Duodenal mucosa (tissue), 2 donors: ENCODE data around the gene GLI2.

Source experiments
- H3K27ac ChIP-seq: one replicate; pipeline ENCODE4 v1.7.0; 2013; ENCODE audit warnings: low read depth, low read length
- H3K27me3 ChIP-seq, 2 donors: one replicate each; pipeline ENCODE4 v1.7.0; 2013; ENCODE audit warnings: low read length in 2 of 2, control low read depth in 1 of 2; ENCODE audit not compliant: insufficient read depth in 2 of 2, control insufficient read depth in 1 of 2
- H3K36me3 ChIP-seq, 2 donors: one replicate each; pipeline ENCODE4 v1.7.0; 2013; ENCODE audit warnings: low read length in 2 of 2, control low read depth in 1 of 2; ENCODE audit not compliant: insufficient read depth in 2 of 2, control insufficient read depth in 1 of 2
- H3K4me1 ChIP-seq, 2 donors: one replicate each; pipeline ENCODE4 v1.7.0; 2013; ENCODE audit warnings: low read length in 2 of 2, control low read depth in 1 of 2; ENCODE audit not compliant: insufficient read depth in 2 of 2, control insufficient read depth in 1 of 2
- H3K4me3 ChIP-seq, 2 donors: one replicate each; pipeline ENCODE4 v1.7.0; 2013; ENCODE audit warnings: low read length in 2 of 2, low read depth in 1 of 2
- H3K9ac ChIP-seq, 2 donors: one replicate each; pipeline ENCODE4 v1.7.0; 2013; ENCODE audit warnings: low read length in 2 of 2, low read depth in 1 of 2
- H3K9me3 ChIP-seq, 2 donors: one replicate each; pipeline ENCODE4 v1.7.0; 2013; ENCODE audit warnings: low read length in 2 of 2, control low read depth in 1 of 2; ENCODE audit not compliant: control insufficient read depth in 1 of 2

The GLI2 gene

DNA sequence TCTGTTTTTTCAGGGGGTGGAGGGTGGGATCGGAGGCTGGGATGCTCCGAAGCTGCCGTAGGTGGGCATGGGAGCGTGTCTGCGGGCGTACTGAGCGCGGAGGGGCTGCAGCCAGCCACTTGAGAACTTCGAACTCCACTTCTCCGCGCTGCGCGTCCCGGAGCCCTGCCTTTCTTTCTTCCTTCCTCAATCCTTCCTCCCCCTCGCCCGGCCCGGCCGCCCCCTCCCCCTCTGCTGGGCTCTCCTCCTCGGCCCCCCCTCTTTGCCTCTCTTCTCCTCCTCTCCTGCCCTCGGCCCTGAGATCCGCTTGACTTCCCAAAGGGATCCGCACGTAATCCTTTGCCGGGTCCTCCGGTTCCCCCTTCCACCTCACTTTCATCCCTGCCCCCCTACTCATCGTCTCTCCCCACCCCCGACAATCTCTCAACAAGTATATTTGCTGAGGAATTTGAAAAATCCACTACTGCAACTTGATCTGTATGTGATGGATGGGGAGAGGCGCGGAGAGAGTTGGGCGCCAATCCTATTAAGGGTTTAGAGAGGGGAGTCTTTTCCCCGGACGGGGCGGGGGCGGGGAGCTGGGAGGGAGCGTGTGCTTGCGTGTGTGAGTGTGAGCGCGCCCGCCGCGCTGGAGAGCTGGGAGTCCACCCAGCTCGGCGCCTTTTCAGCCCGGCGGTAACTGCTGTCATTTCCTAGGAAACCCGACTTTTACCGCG, 1.1 kb downstream of the GLI2 start:
- H3K9me3 ChIP-seq = no peaks in the 10 kb centered on the region
- peaks cover 61 to 80% of the 10 kb centered on the region in 2 donors for H3K27me3 ChIP-seq
- H3K27ac ChIP-seq = peak overlapping the region; percentile 50
- peaks cover 0 to 3% of the 10 kb centered on the region in 2 donors for H3K4me1 ChIP-seq
- H3K9ac ChIP-seq = no peak overlapping the region
- no peaks in the 10 kb centered on the region for H3K36me3 ChIP-seq
- H3K4me3 ChIP-seq = peak overlapping the region; percentile 29 to 48

DNA sequence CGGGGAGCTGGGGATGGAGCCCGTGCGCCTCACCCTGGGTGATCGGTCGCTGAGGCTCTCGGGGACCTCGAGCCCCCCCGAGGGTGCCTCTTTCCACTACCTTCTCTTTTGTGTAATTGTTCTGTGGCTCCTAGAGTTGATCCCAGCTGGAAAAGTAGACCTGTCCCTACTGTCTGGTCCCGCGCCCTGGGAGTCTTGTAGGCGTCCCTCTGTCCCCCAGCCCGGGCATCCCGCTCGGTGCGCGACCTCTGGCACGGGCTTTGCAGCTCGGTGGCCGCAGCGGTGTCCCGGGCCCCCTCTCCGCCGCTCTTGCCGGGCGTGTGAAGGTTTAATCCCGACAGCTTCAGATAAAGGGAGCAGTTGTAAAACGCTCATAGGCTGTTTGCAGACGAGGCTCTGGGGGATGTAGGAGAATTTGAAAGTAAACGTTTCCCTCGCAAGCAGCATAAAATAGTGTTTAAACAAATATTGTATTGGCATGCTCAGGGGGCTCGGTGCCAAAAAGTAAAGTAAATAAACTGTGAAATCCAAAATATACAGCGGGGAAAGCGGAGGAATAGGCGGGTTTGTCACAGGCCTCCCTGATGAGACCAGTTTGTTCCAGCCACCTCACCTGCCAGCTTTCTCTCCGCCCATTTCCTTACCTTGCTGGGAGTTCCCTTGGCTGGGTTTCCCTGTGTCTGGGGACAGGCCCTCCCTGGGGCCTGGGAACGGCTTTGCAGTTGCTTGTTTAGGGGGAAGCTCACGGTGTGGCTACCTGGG, 1.9 kb downstream of the GLI2 start:
- no peaks in the 10 kb centered on the region for H3K9me3 ChIP-seq
- peak overlapping the region; percentile 29 to 48 for H3K4me3 ChIP-seq
- peaks cover 68 to 86% of the 10 kb centered on the region in 2 donors for H3K27me3 ChIP-seq
- peak overlapping the region; percentile 6 for H3K27ac ChIP-seq
- H3K36me3 ChIP-seq = no peaks in the 10 kb centered on the region
- peaks cover 0 to 3% of the 10 kb centered on the region in 2 donors for H3K4me1 ChIP-seq
- H3K9ac ChIP-seq = no peak overlapping the region

DNA sequence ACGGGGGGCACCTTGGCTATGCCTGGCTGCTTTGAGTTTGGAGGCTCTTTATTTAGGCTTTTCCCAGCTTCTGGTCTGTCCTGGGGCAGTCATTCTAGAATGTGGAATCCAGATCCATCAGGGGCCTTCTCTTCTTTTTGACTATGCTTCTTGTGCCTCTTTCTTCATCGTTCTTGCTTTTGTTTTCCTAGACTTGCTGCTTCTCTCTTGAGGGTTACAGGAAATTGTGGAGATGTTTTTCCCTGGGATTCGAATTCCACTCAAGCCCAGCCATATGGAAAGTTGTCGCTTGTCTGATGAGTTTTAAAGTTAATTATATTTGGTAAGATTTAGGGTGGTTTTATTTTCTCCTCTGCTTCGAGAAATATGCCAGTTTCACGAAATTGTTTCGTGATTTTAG, 2.4 kb downstream of the GLI2 start:
- no peaks in the 10 kb centered on the region for H3K36me3 ChIP-seq
- H3K27me3 ChIP-seq = peaks cover 72 to 89% of the 10 kb centered on the region in 2 donors
- H3K9me3 ChIP-seq = no peaks in the 10 kb centered on the region
- peak overlapping the region in 1 of 2 donors; percentile 48 for H3K4me3 ChIP-seq
- peaks cover 0 to 3% of the 10 kb centered on the region in 2 donors for H3K4me1 ChIP-seq
- H3K9ac ChIP-seq = no peak overlapping the region
- H3K27ac ChIP-seq = no peak overlapping the region

DNA sequence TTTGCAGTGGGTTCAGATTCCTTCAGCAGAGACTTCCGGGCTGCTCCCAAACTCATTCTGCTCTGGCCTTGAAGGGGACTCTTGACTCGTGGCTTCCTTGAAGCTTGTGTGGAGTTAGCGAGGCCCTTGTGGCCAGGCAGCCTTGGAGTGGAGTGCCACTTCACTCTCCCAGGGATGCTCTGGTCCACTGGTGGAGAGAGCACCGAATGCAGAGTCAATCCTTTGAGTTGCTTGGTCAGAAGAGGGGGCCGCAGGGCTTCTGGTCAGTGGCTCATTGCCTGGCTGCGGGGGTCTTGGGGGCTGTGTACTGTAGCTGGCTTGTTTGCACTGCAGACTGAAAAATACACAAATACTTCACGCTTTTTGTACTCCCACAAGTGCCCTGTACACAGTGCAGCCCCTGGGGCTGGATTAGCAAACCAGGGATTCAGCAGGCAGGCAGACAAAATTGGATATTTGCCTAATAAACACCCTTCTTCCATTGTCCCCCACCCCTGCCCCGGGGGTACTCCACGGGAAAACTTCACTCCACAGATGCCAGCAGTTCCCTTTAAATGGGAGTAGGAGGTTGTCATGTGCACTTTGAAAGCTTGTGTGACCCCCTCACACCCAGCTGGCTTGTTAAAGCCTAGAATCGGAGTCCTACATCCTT, 3.2 kb downstream of the GLI2 start:
- Histone ChIP-seq H3K4me3 (no peak overlapping the region), H3K4me1 (peaks cover 0 to 3% of the 10 kb centered on the region in 2 donors), H3K9ac (no peak overlapping the region), H3K9me3 (no peaks in the 10 kb centered on the region), H3K36me3 (no peaks in the 10 kb centered on the region), H3K27me3 (peaks cover 73 to 86% of the 10 kb centered on the region in 2 donors), H3K27ac (no peak overlapping the region)

DNA sequence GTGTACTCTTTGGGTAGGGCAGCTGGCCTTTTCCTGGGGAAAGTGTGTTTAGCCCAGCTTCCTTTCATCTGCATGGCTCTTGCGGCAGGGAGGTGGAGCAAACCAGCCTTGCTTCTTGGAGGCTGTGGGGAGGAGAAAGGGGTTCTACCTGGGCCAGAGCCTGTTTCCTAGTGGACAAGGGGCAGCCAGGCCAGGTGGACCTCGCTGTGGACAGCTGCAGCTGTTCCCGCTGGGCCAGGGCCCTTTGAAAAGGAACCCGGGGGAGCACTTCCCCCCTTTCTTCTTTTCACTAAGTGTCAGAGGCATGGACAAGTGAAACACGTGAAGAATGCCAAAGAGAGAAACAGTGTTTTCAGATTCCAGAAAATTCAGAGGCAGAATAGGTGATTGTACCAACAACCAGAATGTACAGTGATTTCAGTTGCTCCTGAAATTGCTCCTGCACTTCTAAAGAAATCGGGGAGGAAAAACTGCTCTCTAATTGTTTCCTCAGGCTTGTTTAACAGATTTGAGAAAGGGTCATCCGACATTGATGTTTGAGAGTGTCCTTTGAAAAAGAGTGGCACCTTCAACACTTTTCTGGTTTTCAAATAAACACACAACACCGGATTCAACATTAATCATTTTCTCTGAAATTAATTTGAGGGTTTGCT, 3.9 kb downstream of the GLI2 start:
- H3K9me3 ChIP-seq = no peaks in the 10 kb centered on the region
- no peak overlapping the region for H3K9ac ChIP-seq
- no peaks in the 10 kb centered on the region for H3K36me3 ChIP-seq
- H3K27ac ChIP-seq = no peak overlapping the region
- peaks cover 70 to 84% of the 10 kb centered on the region in 2 donors for H3K27me3 ChIP-seq
- H3K4me3 ChIP-seq = no peak overlapping the region
- H3K4me1 ChIP-seq = peaks cover 0 to 3% of the 10 kb centered on the region in 2 donors

DNA sequence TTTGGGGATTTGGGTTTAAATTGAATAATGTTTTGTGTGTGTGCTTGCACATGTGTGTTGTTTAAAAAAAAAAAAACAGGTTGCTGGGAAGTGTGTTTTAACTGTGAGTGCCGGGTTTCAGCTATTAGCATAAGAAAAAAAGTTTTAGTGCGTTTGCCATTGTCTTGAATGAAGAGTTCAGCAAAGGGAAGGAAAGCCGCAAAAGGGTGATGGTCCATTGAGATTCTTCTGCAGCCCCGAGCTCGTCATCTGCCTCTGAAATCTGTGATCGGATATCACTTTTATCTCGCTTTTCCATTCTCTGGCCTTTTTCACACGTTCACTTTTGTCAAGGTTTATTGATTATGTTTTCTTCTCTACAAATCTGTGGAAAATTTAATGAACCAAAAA, 4.7 kb downstream of the GLI2 start:
- Histone ChIP-seq H3K4me3 (no peak overlapping the region), H3K4me1 (peaks cover 0 to 3% of the 10 kb centered on the region in 2 donors), H3K27ac (no peak overlapping the region), H3K9me3 (no peaks in the 10 kb centered on the region), H3K9ac (no peak overlapping the region), H3K27me3 (peaks cover 67 to 76% of the 10 kb centered on the region in 2 donors), H3K36me3 (no peaks in the 10 kb centered on the region)

DNA sequence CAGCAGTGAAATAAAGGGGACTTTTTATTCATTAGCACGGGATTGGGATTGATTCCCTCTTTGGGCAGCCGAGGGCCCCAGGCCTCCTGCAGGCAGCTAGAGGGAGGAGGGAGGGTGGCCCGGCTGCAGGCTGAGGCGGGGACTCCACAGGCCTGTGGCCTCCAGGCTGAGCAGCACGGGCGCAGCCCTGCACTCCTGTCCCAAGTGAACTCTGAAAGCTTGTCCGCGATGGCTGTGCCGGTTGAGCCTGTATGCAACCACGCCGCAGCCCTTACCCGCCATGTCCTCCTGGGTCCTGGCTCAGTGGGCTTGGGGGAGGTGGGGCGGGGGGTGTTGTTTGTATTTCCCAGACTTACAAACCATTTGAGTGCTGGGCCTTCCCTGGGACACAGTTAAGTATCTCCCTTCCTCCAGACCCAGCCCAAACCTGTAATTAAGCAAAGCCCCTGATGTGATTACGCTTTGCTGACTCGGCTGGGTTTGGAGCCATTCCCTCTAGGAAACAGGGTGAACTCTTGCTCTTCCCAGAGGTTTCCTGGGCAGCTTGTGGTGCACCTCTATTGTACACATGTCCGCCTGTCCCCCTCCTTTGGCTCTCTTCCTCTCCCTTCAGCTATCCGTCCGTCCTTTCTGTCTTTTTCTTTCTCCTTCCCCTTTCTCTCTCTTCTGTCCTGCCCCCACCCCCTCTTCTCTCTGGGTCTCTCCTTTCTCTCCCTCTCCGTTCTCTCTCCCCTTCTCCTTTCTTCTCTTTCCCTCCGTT, 5.3 kb downstream of the GLI2 start:
- Histone ChIP-seq H3K27ac (no peak overlapping the region), H3K9ac (no peak overlapping the region), H3K4me3 (no peak overlapping the region), H3K9me3 (no peaks in the 10 kb centered on the region), H3K4me1 (peaks cover 0 to 3% of the 10 kb centered on the region in 2 donors), H3K27me3 (peaks cover 67 to 73% of the 10 kb centered on the region in 2 donors), H3K36me3 (no peaks in the 10 kb centered on the region)

DNA sequence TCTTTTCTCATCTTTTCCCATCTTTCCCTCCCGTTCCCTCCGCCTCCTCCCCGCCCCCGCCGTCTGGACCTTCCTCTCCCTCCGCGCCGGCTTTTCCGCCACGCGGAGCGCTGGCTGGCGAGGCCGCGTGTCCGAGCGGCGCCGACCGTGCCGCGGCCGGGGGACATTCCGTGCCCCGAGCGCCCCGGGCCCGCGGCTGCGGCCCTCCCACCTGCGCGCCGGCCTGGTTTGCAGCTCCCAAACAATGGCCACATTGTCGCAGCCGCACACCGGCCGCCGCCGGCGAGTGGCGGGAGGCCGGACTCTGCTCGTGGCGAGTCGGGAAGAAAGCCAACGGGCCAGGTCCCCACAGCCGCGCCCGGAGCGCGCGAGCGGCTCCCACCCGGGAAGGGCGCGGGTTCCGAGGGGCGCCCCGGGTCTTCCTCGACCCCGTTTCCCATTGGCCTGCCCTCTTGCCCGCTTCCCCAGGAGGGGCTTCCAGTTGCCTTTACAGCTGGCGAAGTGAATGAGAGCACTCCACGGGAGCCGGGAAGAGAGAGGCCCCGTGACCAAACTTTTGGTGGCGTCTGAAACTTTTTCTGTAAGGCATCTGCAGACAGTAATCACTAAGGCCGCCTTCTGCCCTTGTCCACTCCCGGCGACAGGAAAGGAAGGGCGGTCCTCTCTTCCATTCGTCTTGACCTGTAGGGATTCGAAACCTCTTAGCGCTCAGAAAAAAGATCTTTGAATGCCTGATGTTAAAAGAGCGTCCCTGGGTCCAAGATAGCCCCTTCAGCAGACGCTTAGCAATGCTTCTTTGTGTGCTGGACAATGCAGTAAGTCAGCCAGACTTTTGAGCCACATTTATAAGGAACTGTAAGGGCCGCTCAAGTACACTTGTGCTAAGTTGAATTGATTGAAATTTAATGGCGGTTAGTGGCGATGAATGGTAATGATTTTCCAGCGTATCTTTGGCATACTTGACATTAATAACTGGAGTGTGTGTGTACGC, 6.2 kb downstream of the GLI2 start:
- Histone ChIP-seq H3K27me3 (peaks cover 61 to 65% of the 10 kb centered on the region in 2 donors), H3K9me3 (no peaks in the 10 kb centered on the region), H3K4me3 (no peak overlapping the region), H3K36me3 (no peaks in the 10 kb centered on the region), H3K4me1 (peaks cover 0 to 3% of the 10 kb centered on the region in 2 donors), H3K27ac (no peak overlapping the region), H3K9ac (no peak overlapping the region)

DNA sequence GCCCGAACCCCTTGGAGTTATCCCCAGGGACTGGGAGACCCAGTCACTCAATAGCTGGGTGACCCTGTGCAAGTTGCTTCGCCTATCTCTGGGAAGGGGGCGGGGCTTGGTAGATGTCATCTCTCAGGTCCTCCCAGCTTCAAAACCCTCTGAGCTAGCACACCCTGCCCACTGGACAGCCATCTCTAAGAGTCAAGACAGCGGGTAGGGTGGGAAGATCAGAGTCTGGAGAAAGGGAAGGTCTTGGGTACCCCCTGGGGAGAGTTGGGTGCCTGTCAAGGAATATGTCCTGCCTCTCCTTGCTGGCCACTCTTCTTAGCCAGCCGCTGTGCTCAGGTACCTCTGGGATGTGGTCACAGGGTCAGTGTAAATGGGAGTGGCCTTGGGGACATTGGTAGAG, 8.0 kb downstream of the GLI2 start:
- no peak overlapping the region for H3K27ac ChIP-seq
- H3K4me1 ChIP-seq = no peaks in the 10 kb centered on the region
- no peak overlapping the region for H3K4me3 ChIP-seq
- no peaks in the 10 kb centered on the region for H3K9me3 ChIP-seq
- no peaks in the 10 kb centered on the region for H3K36me3 ChIP-seq
- H3K27me3 ChIP-seq = peaks cover 43 to 48% of the 10 kb centered on the region in 2 donors
- no peak overlapping the region for H3K9ac ChIP-seq
